Left ventricle myocardium inferior (tissue), 1 donor: ENCODE results near the gene MYO9A. TPM values are rescaled to one million over a fixed set of nuclear protein-coding genes. Genes with fewer than 3 reads are reported as not detected.
A peak's percentile ranks its signal among the peaks of the same experiment; 100 is the strongest.

Source experiments
- DNase-seq: peaks from one replicate; pipeline ENCODE4 v3.0.0-alpha.2; 2020
- H3K27ac ChIP-seq: fragments of 200-600 bp; replicated peaks from 2 replicates; pipeline ENCODE4 v1.8.0; 2021
- H3K27me3 ChIP-seq: fragments of 200-600 bp; 2 replicates; pipeline ENCODE4 v1.8.0; 2021; ENCODE audit warnings: low read depth
- H3K36me3 ChIP-seq: fragments of 200-600 bp; 2 replicates; pipeline ENCODE4 v1.8.0; 2021
- H3K4me1 ChIP-seq: fragments of 200-600 bp; 2 replicates; pipeline ENCODE4 v1.8.0; 2021
- H3K4me3 ChIP-seq: fragments of 200-600 bp; 2 replicates; pipeline ENCODE4 v1.8.0; 2021; ENCODE audit warnings: mild to moderate bottlenecking, moderate library complexity
- H3K9me3 ChIP-seq: fragments of 200-600 bp; replicated peaks from 2 replicates; pipeline ENCODE4 v1.8.0; 2021
- intact Hi-C: fragments of 100-400 bp; cut with micrococcal nuclease; formaldehyde crosslinking; loops from one replicate; pipeline ENCODE4 v1.11.0; 2022
- total RNA-seq: library from RNA; stranded (reverse); fragmentation: NEBNext Ultra II Directional; extraction: Animal tissue kit (Norgen Biotek cat#: 25700); gene quantifications from one replicate; pipeline ENCODE4 v1.2.1, GENCODE V29; 2021
- TF ChIP-seq, protein P1 (sequence below): fragments of 200-600 bp; IDR thresholded peaks from 2 replicates; pipeline ENCODE4 v1.8.0; 2021; ENCODE audit warnings: antibody characterized with exemption, mild to moderate bottlenecking, borderline replicate concordance
- donor health status: DM: no; HTN: yes; CAD: no; lungs with severe emphysema.

Gene MYO9A
- total RNA-seq, 1 donor from 2014 or later: 22.5 TPM

DNA sequence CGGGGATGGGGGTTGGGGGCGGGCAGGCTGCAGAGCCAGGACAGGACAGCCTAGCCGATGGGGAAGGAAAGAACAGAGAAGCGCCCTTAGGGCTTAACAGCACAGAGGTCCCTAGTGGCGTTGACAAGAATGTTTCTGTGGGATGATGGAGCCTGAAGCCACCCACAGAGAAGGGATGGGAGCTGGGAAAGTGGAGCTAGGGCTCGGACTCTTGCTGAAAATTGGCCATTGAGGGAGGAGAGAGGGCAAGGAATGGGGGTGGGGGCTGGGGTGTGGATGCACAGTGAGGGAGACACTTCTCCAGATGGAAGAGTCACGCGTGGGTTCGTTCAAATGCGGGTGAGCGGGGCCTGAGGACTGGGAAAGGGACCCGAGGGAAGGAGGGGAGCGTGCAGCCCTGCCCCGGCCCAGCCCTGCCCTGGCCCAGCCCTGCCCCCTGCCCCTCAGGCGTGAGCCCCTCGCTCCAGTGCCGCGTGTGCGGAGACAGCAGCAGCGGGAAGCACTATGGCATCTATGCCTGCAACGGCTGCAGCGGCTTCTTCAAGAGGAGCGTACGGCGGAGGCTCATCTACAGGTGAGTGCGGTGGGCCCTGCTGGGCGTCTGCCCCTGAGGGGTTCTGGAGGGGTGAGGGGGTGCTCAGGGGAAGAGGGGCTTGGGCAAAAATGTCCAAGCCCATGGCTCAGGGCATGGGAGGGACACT lies 306.8 kb downstream of the MYO9A start:
- H3K4me1 ChIP-seq: peaks cover 40% of the 10 kb centered on the region
- TF ChIP-seq, protein P1, sequence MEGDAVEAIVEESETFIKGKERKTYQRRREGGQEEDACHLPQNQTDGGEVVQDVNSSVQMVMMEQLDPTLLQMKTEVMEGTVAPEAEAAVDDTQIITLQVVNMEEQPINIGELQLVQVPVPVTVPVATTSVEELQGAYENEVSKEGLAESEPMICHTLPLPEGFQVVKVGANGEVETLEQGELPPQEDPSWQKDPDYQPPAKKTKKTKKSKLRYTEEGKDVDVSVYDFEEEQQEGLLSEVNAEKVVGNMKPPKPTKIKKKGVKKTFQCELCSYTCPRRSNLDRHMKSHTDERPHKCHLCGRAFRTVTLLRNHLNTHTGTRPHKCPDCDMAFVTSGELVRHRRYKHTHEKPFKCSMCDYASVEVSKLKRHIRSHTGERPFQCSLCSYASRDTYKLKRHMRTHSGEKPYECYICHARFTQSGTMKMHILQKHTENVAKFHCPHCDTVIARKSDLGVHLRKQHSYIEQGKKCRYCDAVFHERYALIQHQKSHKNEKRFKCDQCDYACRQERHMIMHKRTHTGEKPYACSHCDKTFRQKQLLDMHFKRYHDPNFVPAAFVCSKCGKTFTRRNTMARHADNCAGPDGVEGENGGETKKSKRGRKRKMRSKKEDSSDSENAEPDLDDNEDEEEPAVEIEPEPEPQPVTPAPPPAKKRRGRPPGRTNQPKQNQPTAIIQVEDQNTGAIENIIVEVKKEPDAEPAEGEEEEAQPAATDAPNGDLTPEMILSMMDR: no peak
- intact Hi-C loops: no loop called here

DNA sequence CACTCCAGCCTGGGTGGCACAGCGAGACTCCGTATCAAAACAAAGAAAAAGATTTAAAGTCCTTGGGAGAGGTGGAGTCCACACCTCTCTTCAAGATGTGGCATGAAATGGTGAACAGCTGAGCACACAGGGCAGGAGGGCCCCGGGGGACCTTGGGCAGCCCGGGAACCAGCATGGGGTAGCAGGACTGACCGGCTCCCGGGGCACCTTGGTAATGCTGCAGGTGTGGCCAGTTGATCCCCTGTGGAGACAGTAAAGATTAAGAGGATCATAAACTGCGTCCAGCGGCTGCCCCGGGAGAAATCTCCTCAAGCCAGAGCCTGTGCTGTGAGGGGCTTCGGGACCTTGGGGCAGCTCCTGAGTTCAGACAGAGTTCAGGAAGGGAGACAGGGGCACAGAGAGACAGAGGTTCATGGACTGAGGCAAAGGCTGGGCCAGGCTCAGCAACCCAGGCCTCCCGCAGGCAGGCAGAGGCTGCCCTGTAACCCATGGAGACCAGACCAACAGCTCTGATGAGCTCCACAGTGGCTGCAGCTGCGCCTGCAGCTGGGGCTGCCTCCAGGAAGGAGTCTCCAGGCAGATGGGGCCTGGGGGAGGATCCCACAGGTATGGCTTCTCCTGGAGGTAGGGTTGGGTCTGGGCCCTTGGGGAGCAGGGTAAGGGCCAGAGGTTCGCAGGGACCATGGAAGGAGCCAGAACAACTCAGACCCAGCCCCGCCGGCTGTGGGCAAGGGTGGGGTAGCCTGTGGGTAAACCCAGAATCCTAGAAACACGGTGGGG lies 307.5 kb downstream of the MYO9A start, which contains the start of gene NR2E3:
NR2E3 (plus strand) TSS at position 299 of the 780 bp plus-strand sequence; CDS start at position 489, 190 bp downstream.
- intact Hi-C loops: no loop called here
- no peak for DNase-seq
- H3K9me3 ChIP-seq: no peaks in the 10 kb centered on the region
- H3K4me3 ChIP-seq: no peak within 1 kb of the TSS
- H3K36me3 ChIP-seq: no peaks in the 10 kb centered on the region
- TF ChIP-seq, protein P1: no peak
- H3K27me3 ChIP-seq: peaks cover 11% of the 10 kb centered on the region
- peaks cover 40% of the 10 kb centered on the region for H3K4me1 ChIP-seq
- H3K27ac ChIP-seq: no peak within 1 kb of the TSS

More for the DNA sequence above, 306.8 kb downstream of the MYO9A start:
- H3K9me3 ChIP-seq: no peaks in the 10 kb centered on the region
- DNase-seq: no peak
- no peaks in the 10 kb centered on the region for H3K36me3 ChIP-seq
- H3K27me3 ChIP-seq: peaks cover 11% of the 10 kb centered on the region
- no peak overlapping the region for H3K27ac ChIP-seq
- no peak overlapping the region for H3K4me3 ChIP-seq

GRCh38 chr15:71809346-71809745 lies 308.6 kb downstream of the MYO9A start:
- H3K4me3 ChIP-seq: no peak overlapping the region
- H3K4me1 ChIP-seq: peaks cover 49% of the 10 kb centered on the region
- no peaks in the 10 kb centered on the region for H3K36me3 ChIP-seq
- DNase-seq: no peak
- intact Hi-C loops: loop anchor here (10.0 kb wide), 1 partner anchor 365 kb away; no protein-coding TSS in a partner anchor
- no peak overlapping the region for H3K27ac ChIP-seq
- H3K27me3 ChIP-seq: peaks cover 11% of the 10 kb centered on the region
- no peaks in the 10 kb centered on the region for H3K9me3 ChIP-seq
- TF ChIP-seq, protein P1: no peak

- peak overlapping the region; percentile 33 for H3K4me3 ChIP-seq
- no peak for DNase-seq
- peak overlapping the region; percentile 51 for H3K27ac ChIP-seq
- TF ChIP-seq, protein P1: no peak
- no peaks in the 10 kb centered on the region for H3K9me3 ChIP-seq
- intact Hi-C loops: loop anchor here (10.0 kb wide), 1 partner anchor 364 kb away; no protein-coding TSS in a partner anchor
- H3K4me1 ChIP-seq: peaks cover 50% of the 10 kb centered on the region
- H3K27me3 ChIP-seq: peaks cover 11% of the 10 kb centered on the region
- H3K36me3 ChIP-seq: no peaks in the 10 kb centered on the region
These were observed 309.5 kb downstream of the MYO9A start for GRCh38 chr15:71808311-71809020.

DNA sequence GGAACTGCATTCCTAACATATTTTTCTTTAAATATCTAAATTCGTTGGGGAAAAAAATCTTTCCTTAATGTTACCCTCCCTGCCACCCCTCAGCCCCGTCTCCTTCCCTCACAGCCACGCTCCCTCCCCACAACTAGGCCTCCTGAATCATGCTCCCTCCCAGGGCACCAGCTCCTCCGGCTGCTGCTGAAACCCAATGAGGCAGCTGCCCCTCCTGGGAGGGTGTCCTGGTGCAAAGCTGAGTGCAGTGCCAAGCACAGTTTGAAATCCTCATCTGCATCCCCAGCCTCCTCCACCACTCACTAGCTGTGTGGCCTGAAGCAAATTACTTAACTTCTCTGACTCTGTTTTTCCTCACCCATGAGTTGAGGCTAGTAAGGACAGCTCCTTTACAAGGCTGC lies 310.3 kb downstream of the MYO9A start:
- Histone ChIP-seq H3K9me3 (no peaks in the 10 kb centered on the region), H3K27me3 (peaks cover 11% of the 10 kb centered on the region), H3K27ac (peak overlapping the region; percentile 51), H3K4me1 (peaks cover 42% of the 10 kb centered on the region), H3K36me3 (no peaks in the 10 kb centered on the region), H3K4me3 (peak overlapping the region; percentile 33)
- DNase-seq: no peak
- TF ChIP-seq, protein P1: no peak
- intact Hi-C loops: loop anchor here (10.0 kb wide), 1 partner anchor 363 kb away; no protein-coding TSS in a partner anchor
